Neural cell (in vitro differentiated cells): ENCODE measurements around the gene LTBP4. TPM values are rescaled to one million over a fixed set of nuclear protein-coding genes. Genes with fewer than 3 reads are reported as not detected.

Experiments used
- H2AFZ ChIP-seq: fragments of 200-600, 300-800 bp; sonication (generic), shearing (Covaris generic); 2 replicates; pipeline ENCODE4 v1.6.0; 2014; ENCODE audit warnings: low read depth, mild to moderate bottlenecking, antibody characterized with exemption, low read length, moderate library complexity
- H3F3A ChIP-seq: fragments of 200-600 bp; shearing (Covaris generic); 2 replicates; pipeline ENCODE4 v1.6.1; 2016; ENCODE audit warnings: mild to moderate bottlenecking, moderate library complexity, mixed read lengths, antibody characterized with exemption, low read length; ENCODE audit not compliant: insufficient read depth, poor library complexity, severe bottlenecking
- H3K27ac ChIP-seq: fragments of 200-600, 300-800 bp; sonication (generic), shearing (Covaris generic); 2 replicates; pipeline ENCODE4 v1.5.1; 2014; ENCODE audit warnings: mild to moderate bottlenecking, low read length, moderate library complexity
- H3K27me3 ChIP-seq: fragments of 300-800, 200-600 bp; sonication (generic), shearing (Covaris generic); 2 replicates; pipeline ENCODE4 v1.6.0; 2014; ENCODE audit warnings: mild to moderate bottlenecking, low read depth, low read length, moderate library complexity; ENCODE audit not compliant: insufficient read depth
- H3K36me3 ChIP-seq: fragments of 300-800, 200-600 bp; sonication (generic), shearing (Covaris generic); 2 replicates; pipeline ENCODE4 v1.5.1; 2014; ENCODE audit warnings: mild to moderate bottlenecking, antibody characterized with exemption, low read length, moderate library complexity; ENCODE audit not compliant: insufficient read depth
- H3K4me2 ChIP-seq: fragments of 300-800, 200-600 bp; sonication (generic), shearing (Covaris generic); 2 replicates; pipeline ENCODE4 v1.6.0; 2014; ENCODE audit warnings: mild to moderate bottlenecking, low read length
- H3K4me3 ChIP-seq: fragments of 300-800, 200-600 bp; sonication (generic), shearing (Covaris generic); 2 replicates; pipeline ENCODE4 v1.5.1; 2014; ENCODE audit warnings: mild to moderate bottlenecking, low read length, moderate library complexity
- H3K79me2 ChIP-seq: fragments of 200-600 bp; shearing (Covaris generic); replicated peaks from 2 replicates; pipeline ENCODE4 v1.6.0; 2014; ENCODE audit warnings: mild to moderate bottlenecking, low read length, moderate library complexity; ENCODE audit not compliant: insufficient read depth
- H3K9ac ChIP-seq: fragments of 300-800, 200-600 bp; sonication (generic), shearing (Covaris generic); 2 replicates; pipeline ENCODE4 v1.6.1; 2016; ENCODE audit warnings: mild to moderate bottlenecking, low read length, mixed read lengths
- H3K9me2 ChIP-seq: fragments of 200-600 bp; shearing (Covaris generic); 2 replicates; pipeline ENCODE4 v1.6.1; 2016; ENCODE audit warnings: mild to moderate bottlenecking, low read length, mixed read lengths; ENCODE audit not compliant: insufficient read depth
- H3K9me3 ChIP-seq: fragments of 200-600, 300-800 bp; sonication (generic), shearing (Covaris generic); 2 replicates; pipeline ENCODE4 v1.6.1; 2016; ENCODE audit warnings: mild to moderate bottlenecking, mixed run types, low read length, moderate library complexity, mixed read lengths
- H4K20me1 ChIP-seq: fragments of 200-600 bp; shearing (Covaris generic); 2 replicates; pipeline ENCODE4 v1.6.1; 2016; ENCODE audit warnings: mild to moderate bottlenecking, mixed run types; ENCODE audit not compliant: insufficient read depth
- CTCF ChIP-seq: fragments of 450-650 bp; IDR thresholded peaks from 2 replicates; pipeline ENCODE4 v1.5.1; 2014; ENCODE audit warnings: antibody characterized with exemption, mild to moderate bottlenecking, moderate library complexity; ENCODE audit not compliant: poor library complexity, severe bottlenecking
- EP300 ChIP-seq: fragments of 450-650 bp; conservative IDR thresholded peaks from 2 replicates; pipeline ENCODE4 v1.6.1; 2014; ENCODE audit warnings: antibody characterized with exemption, mild to moderate bottlenecking, moderate library complexity; ENCODE audit not compliant: poor library complexity, severe bottlenecking
- EZH2 ChIP-seq: fragments of 200-600, 300-800 bp; shearing (Covaris generic), sonication (generic); IDR thresholded peaks from 2 replicates; pipeline ENCODE4 v1.6.1; 2014; ENCODE audit warnings: antibody characterized with exemption, low read length, borderline replicate concordance, mild to moderate bottlenecking; ENCODE audit not compliant: insufficient read depth, poor library complexity, severe bottlenecking
- MXI1 ChIP-seq: fragments of 450-650 bp; conservative IDR thresholded peaks from 2 replicates; pipeline ENCODE4 v1.6.1; 2014; ENCODE audit warnings: antibody characterized with exemption, mild to moderate bottlenecking; ENCODE audit not compliant: poor library complexity, severe bottlenecking
- POLR2AphosphoS5 ChIP-seq: IDR thresholded peaks from 2 replicates; pipeline ENCODE4 v1.6.1; 2012
- RAD21 ChIP-seq: fragments of 450-650 bp; conservative IDR thresholded peaks from 2 replicates; pipeline ENCODE4 v1.6.1; 2014; ENCODE audit warnings: antibody characterized with exemption, mild to moderate bottlenecking, moderate library complexity
- REST ChIP-seq: IDR thresholded peaks from 2 replicates; pipeline ENCODE4 v1.6.1; 2012; ENCODE audit warnings: borderline replicate concordance
- SMC3 ChIP-seq: fragments of 450-650 bp; conservative IDR thresholded peaks from 2 replicates; pipeline ENCODE4 v1.6.1; 2014; ENCODE audit warnings: antibody characterized with exemption, mild to moderate bottlenecking, moderate library complexity; ENCODE audit not compliant: poor library complexity
- TAF1 ChIP-seq: IDR thresholded peaks from 2 replicates; pipeline ENCODE4 v1.6.1; 2012; ENCODE audit warnings: low read depth
- polyA plus RNA-seq: library from polyadenylated mRNA; depleted of rRNA; stranded (reverse); fragments of >200 nt; gene quantifications from 2 replicates; pipeline ENCODE4 v1.2.3, GENCODE V29; 2014

LTBP4 gene
- polyA plus RNA-seq, 1 donor from 2014 or later: 55.6 TPM

- H3K9ac ChIP-seq: no peak overlapping the region
- H3K27ac ChIP-seq: no peak overlapping the region
- H3K4me2 ChIP-seq: no peak overlapping the region
- peaks cover 18% of the 10 kb centered on the region for H3K36me3 ChIP-seq
- H3F3A ChIP-seq: no peaks in the 10 kb centered on the region
- TF ChIP-seq EZH2: no peak
- TF ChIP-seq EP300: no peak
- TF ChIP-seq SMC3: no peak
- TF ChIP-seq RAD21: no peak
- no peak for TF ChIP-seq TAF1
- TF ChIP-seq CTCF: no peak
- no peak for TF ChIP-seq MXI1
- no peak for TF ChIP-seq REST
- TF ChIP-seq POLR2AphosphoS5: no peak
- no peak overlapping the region for H2AFZ ChIP-seq
- no peaks in the 10 kb centered on the region for H4K20me1 ChIP-seq
- peaks cover 3% of the 10 kb centered on the region for H3K9me3 ChIP-seq
- H3K79me2 ChIP-seq: no peaks in the 10 kb centered on the region
- no peaks in the 10 kb centered on the region for H3K27me3 ChIP-seq
- no peak overlapping the region for H3K4me3 ChIP-seq
- H3K9me2 ChIP-seq: no peaks in the 10 kb centered on the region
These were observed 73.1 kb downstream of the LTBP4 start for GRCh38 chr19:40674291-40674690.

- Histone ChIP-seq H3K9me3 (no peaks in the 10 kb centered on the region), H3K27me3 (no peaks in the 10 kb centered on the region), H3K27ac (no peak overlapping the region), H2AFZ (no peak overlapping the region), H4K20me1 (no peaks in the 10 kb centered on the region), H3K4me3 (no peak overlapping the region), H3F3A (no peaks in the 10 kb centered on the region), H3K9me2 (no peaks in the 10 kb centered on the region), H3K4me2 (no peak overlapping the region), H3K36me3 (peaks cover 10% of the 10 kb centered on the region), H3K9ac (no peak overlapping the region), H3K79me2 (no peaks in the 10 kb centered on the region)
- no peak for TF ChIP-seq TAF1
- TF ChIP-seq MXI1: no peak
- no peak for TF ChIP-seq CTCF
- TF ChIP-seq EP300: no peak
- no peak for TF ChIP-seq EZH2
- no peak for TF ChIP-seq RAD21
- no peak for TF ChIP-seq REST
- TF ChIP-seq SMC3: no peak
- no peak for TF ChIP-seq POLR2AphosphoS5
These were observed 76.0 kb downstream of the LTBP4 start for GRCh38 chr19:40677156-40677555.
